ENCODE data around the gene RAB3IP.
"Not testable (repeated sequence)": the region's sequence is repeated elsewhere in the genome, so short reads cannot be mapped to it uniquely, and the experiment has no call there.

RAB3IP gene

GRCh38 chr12:69835081-69835480, 96.4 kb downstream of the RAB3IP start:
- no peak for DNase-seq (ENCODE audit: low read depth in 2 of 2)

- no peak for DNase-seq (ENCODE audit: low read depth in 2 of 2)
These were observed 97.4 kb downstream of the RAB3IP start for GRCh38 chr12:69836015-69836414.

GRCh38 chr12:69837191-69837590, 98.5 kb downstream of the RAB3IP start:
- DNase-seq (ENCODE audit: low read depth in 2 of 2) = no peak

- DNase-seq (ENCODE audit: low read depth in 2 of 2) = no peak
These were observed 99.2 kb downstream of the RAB3IP start for GRCh38 chr12:69837657-69838415.

- no peak for DNase-seq (ENCODE audit: low read depth in 2 of 2)
These were observed 102.1 kb downstream of the RAB3IP start for GRCh38 chr12:69840727-69841126.

- DNase-seq (ENCODE audit: low read depth in 2 of 2) = no peak
These were observed 104.9 kb downstream of the RAB3IP start for GRCh38 chr12:69843608-69844007.

- DNase-seq (ENCODE audit: low read depth in 2 of 2) = no peak
These were observed 105.8 kb downstream of the RAB3IP start for GRCh38 chr12:69844416-69844815.

GRCh38 chr12:69844836-69845235, 106.2 kb downstream of the RAB3IP start:
- DNase-seq (ENCODE audit: low read depth in 2 of 2) = no peak

- DNase-seq (ENCODE audit: low read depth in 2 of 2) = no peak
These were observed 108.3 kb downstream of the RAB3IP start for GRCh38 chr12:69846976-69847375.

GRCh38 chr12:69851976-69852375, 113.3 kb downstream of the RAB3IP start:
- no peak for DNase-seq (ENCODE audit: low read depth in 2 of 2)

GRCh38 chr12:69853176-69853961, 114.7 kb downstream of the RAB3IP start:
- not testable (repeated sequence) for DNase-seq (ENCODE audit: low read depth in 2 of 2)

- DNase-seq (ENCODE audit: low read depth in 2 of 2) = no peak
These were observed 128.0 kb downstream of the RAB3IP start for GRCh38 chr12:69866698-69867097.

GRCh38 chr12:69868695-69869094, 130.0 kb downstream of the RAB3IP start:
- no peak for DNase-seq (ENCODE audit: low read depth in 2 of 2)

- no peak for DNase-seq (ENCODE audit: low read depth in 2 of 2)
These were observed 134.1 kb downstream of the RAB3IP start for GRCh38 chr12:69872804-69873203.

All from stimulated activated CD4-positive, alpha-beta T cell treated with anti-CD3 and anti-CD28 coated beads, Interleukin-1b, Interleukin-23, amount 100 ng/mL, for 1 hour (primary cell).